ENCODE results near the gene C3orf70.

The C3orf70 gene

DNA sequence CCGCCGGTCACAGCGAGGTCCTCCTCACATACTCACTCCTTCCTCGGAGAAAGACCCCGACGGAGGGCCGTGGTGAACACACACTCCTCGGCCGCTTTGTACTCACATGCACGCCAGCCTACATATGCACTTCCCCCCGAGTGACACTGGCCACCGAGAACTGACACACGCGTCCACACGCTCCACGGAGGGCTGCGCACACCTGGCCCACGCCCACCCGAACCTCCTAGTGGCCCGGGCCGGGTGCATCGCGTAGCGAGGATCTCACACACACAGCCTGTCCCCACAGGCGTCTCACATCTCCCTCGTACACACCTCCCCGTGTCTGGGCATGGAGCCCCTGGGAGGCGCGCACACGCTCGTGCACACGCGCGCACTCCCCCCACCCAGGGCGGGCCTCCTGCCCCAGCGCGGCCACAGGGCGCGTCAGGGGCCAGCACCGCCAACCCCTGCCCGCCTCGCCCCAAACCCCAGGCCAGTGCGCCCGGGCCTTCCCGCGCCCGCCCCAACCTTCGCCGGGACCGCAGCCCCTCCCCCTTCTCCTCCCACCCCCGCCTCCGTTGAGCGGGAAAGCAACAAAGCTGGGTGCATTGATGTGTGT lies 411 bp upstream of the C3orf70 start:
- DNase-seq (ENCODE audit: low spot score), result no peak
- H3K27ac ChIP-seq, result no peak overlapping the region
- TF ChIP-seq CTCF (conservative IDR thresholded peaks at IDR 0.05; ENCODE audit: low read depth), result no peak
- ChIA-PET CTCF (no interaction called here), POLR2A (ENCODE audit: low non-redundant PET) (no interaction called here)

GRCh38 chr3:185151964-185152409 lies 873 bp downstream of the C3orf70 start:
- TF ChIP-seq CTCF (conservative IDR thresholded peaks at IDR 0.05; ENCODE audit: low read depth), result no peak
- no peak overlapping the region for H3K27ac ChIP-seq
- ChIA-PET POLR2A (ENCODE audit: low non-redundant PET) (interaction anchor here (0.7 kb wide), 1 partner anchor 82 kb away, joined by 4 read pairs; no protein-coding TSS in a partner anchor), CTCF (interaction anchor here (0.6 to 0.7 kb wide), 2 partner anchors 32 to 135 kb away, joined by 3 read pairs; no protein-coding TSS in a partner anchor)
- DNase-seq (ENCODE audit: low spot score), result no peak

GRCh38 chr3:185151101-185151963 lies 1.5 kb downstream of the C3orf70 start:
- TF ChIP-seq CTCF (conservative IDR thresholded peaks at IDR 0.05; ENCODE audit: low read depth), result no peak
- ChIA-PET POLR2A (ENCODE audit: low non-redundant PET) (interaction anchor here (0.6 kb wide), 1 partner anchor 673 kb away, joined by 3 read pairs; no protein-coding TSS in a partner anchor), CTCF (interaction anchor here (0.7 kb wide), 1 partner anchor 136 kb away, joined by 3 read pairs; no protein-coding TSS in a partner anchor)
- H3K27ac ChIP-seq, result no peak overlapping the region
- no peak for DNase-seq (ENCODE audit: low spot score)

DNA sequence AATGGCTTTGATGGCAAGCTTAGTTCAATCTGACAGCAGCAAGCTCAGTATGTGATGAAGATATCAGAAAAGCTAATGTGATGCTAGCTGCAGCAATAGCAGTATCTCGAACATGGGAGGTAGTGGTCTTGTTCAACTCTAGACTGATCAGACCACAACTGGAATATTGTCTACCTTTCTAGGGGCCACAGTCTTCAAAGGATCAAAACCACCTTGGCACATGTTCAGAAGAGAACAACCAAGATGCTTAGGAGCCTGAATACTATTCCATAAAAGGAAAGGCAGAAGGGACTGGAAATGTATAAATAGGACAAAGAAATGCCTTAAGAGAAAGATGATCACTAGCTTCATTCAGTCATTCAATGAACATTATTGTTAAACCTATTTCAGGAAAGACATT lies 2.3 kb downstream of the C3orf70 start:
- TF ChIP-seq CTCF (conservative IDR thresholded peaks at IDR 0.05; ENCODE audit: low read depth), result no peak
- no peak overlapping the region for H3K27ac ChIP-seq
- DNase-seq (ENCODE audit: low spot score), result no peak
- ChIA-PET POLR2A (ENCODE audit: low non-redundant PET) (interaction anchor here (0.6 kb wide), 1 partner anchor 674 kb away, joined by 3 read pairs; no protein-coding TSS in a partner anchor), CTCF (no interaction called here)

DNA sequence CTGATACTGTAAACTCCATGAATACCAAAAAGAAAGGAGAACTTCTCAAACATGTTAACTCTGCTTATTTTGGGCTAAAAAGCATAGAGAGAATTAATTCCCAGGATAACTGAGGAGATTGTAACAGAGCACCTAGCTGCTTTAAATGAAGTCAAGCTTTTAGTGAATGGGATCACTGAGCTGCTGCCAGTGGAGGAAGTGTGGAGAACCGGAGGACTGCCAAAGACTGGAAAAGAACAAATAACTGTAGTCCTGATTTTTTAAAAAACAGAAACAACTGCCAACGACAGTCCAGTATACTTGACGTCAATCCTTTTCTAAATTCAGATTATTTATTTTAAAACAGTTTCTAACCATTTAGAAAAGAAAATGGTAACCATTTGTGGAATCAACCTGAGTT lies 3.3 kb downstream of the C3orf70 start:
- no peak for DNase-seq (ENCODE audit: low spot score)
- no peak for TF ChIP-seq CTCF (conservative IDR thresholded peaks at IDR 0.05; ENCODE audit: low read depth)
- ChIA-PET POLR2A (ENCODE audit: low non-redundant PET) (no interaction called here), CTCF (no interaction called here)
- no peak overlapping the region for H3K27ac ChIP-seq

DNA sequence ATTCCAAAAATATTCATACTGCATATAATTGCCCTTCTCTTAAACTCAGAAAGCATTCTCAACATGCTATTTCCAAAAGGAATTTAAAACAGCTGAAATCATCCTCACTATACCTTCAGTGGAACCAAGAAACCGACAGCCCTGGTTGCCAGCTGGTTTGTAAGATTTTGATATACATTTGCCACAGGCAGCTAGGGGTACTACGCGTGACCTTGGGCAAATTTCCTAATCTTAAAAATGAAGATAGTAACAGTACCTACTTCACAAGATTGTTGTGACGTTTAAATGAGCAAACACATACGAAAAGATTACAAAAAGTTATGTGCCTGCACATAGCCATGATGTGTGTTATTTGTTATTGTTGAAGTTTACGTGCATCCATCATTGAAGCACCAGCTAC lies 7.3 kb downstream of the C3orf70 start:
- no peak for DNase-seq (ENCODE audit: low spot score)
- H3K27ac ChIP-seq, result no peak overlapping the region
- ChIA-PET CTCF (interaction anchor here (0.5 to 0.7 kb wide), 2 partner anchors 13 to 268 kb away, joined by 3 read pairs; no protein-coding TSS in a partner anchor), POLR2A (ENCODE audit: low non-redundant PET) (no interaction called here)
- no peak for TF ChIP-seq CTCF (conservative IDR thresholded peaks at IDR 0.05; ENCODE audit: low read depth)
